GM23248 (cell line): Measurements from ENCODE around the gene IRAG1.

Source experiments
- EZH2 ChIP-seq: fragments of 200-600 bp; sonication (generic); IDR thresholded peaks from 2 replicates; pipeline ENCODE4 v1.6.1; 2018; ENCODE audit warnings: antibody characterized with exemption, mild to moderate bottlenecking; ENCODE audit not compliant: insufficient read depth, poor library complexity, severe bottlenecking
- EZH2phosphoT487 ChIP-seq: fragments of 200-600 bp; sonication (generic); IDR thresholded peaks from 2 replicates; pipeline ENCODE4 v1.6.1; 2018; ENCODE audit warnings: antibody characterized with exemption, moderate library complexity, mild to moderate bottlenecking, low read depth; ENCODE audit not compliant: insufficient read depth

DNA sequence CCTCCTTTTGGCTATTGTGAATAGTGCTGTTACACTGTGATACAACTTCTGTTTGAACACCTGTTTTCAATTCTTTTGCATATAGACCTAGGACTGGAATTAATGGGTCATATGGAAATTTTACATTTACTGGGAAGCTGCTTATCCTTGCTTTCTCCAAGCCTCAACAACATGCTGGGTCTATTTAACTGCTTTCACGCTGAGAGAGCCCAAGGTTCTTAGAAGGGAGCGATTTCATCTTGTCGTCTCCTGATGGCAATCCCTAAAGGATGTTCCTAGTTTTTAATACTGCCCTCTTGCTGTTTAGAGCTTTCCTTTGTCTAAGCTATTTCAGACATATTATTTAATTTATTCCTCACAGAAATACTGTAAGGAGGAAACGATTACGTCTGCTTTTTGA is 15.5 kb downstream of the IRAG1 start:
- TF ChIP-seq EZH2phosphoT487: no peak
- no peak for TF ChIP-seq EZH2
